Upper lobe of left lung (tissue), 6 donors: Measurements from ENCODE around the gene PLCB4. TPM values are rescaled to one million over a fixed set of nuclear protein-coding genes. Genes with fewer than 3 reads are reported as not detected.

ENCODE experiments used
- ATAC-seq, 2 donors: fragments of 200-7000 bp; cut with Tn5 transposase; one replicate each; pipeline ENCODE4 v1.9.1; 2022; ENCODE audit warnings: mild to moderate bottlenecking in 2 of 2, moderate library complexity in 2 of 2; ENCODE audit not compliant: low FRiP score in 2 of 2
- DNase-seq, 2 donors: peaks; one replicate each; pipeline ENCODE4 v3.0.0-alpha.2; 2019 to 2020
- H3K27ac ChIP-seq, 4 donors: fragments of 200-600 bp; sonication (generic); one replicate each; pipeline ENCODE4 v1.5.1; 2016 to 2019
- H3K27me3 ChIP-seq, 4 donors: fragments of 200-600 bp; sonication (generic); one replicate each; pipeline ENCODE4 v1.5.1; 2017 to 2019
- H3K36me3 ChIP-seq, 4 donors: fragments of 200-600 bp; sonication (generic); one replicate each; pipeline ENCODE4 v1.5.1; 2016 to 2019
- H3K4me1 ChIP-seq, 4 donors: fragments of 200-600 bp; sonication (generic); one replicate each; pipeline ENCODE4 v1.5.1; 2018 to 2019
- H3K4me3 ChIP-seq, 4 donors: fragments of 200-600 bp; sonication (generic); one replicate each; pipeline ENCODE4 v1.5.1; 2017 to 2019; ENCODE audit warnings: mild to moderate bottlenecking in 2 of 4, moderate library complexity in 1 of 4
- H3K9me3 ChIP-seq, 4 donors: fragments of 200-600 bp; sonication (generic); one replicate each; pipeline ENCODE4 v1.5.1; 2018 to 2019
- CTCF ChIP-seq, 6 experiments: fragments of 450-650 bp in 4 of 6; fragments of 200-600 bp in 2 of 6; sonication (generic) in 2 of 6; IDR thresholded peaks; one replicate each; pipeline ENCODE4 v1.5.1; 2016 to 2019; ENCODE audit warnings: antibody characterized with exemption in 6 of 6
- EP300 ChIP-seq, 4 donors: sonication (generic); formaldehyde crosslinking; IDR thresholded peaks; one replicate each; pipeline ENCODE4 v1.5.1; 2017; ENCODE audit warnings: antibody characterized with exemption in 4 of 4, control low read depth in 2 of 4
- POLR2A ChIP-seq, 4 donors: fragments of 450-650 bp; IDR thresholded peaks; one replicate each; pipeline ENCODE4 v1.5.1; 2016 to 2017; ENCODE audit warnings: antibody characterized with exemption in 4 of 4, mild to moderate bottlenecking in 2 of 4
- POLR2AphosphoS5 ChIP-seq, 2 donors: sonication (generic); formaldehyde crosslinking; IDR thresholded peaks; one replicate each; pipeline ENCODE4 v1.5.1; 2017; ENCODE audit warnings: antibody characterized with exemption in 2 of 2
- WGBS, 2 donors: methylation state at CpG; one replicate each; pipeline ENCODE4 v1.1.5; 2017 to 2018; 5-methylcytosine and 5-hydroxymethylcytosine counted together
- total RNA-seq, 6 donors: library from RNA; depleted of rRNA in 4 of 6; stranded (reverse); fragments of >200 nt in 4 of 6; gene quantifications; one replicate each; pipeline versions ENCODE4 v1.1.0 to v1.2.1, GENCODE V29; 2016 to 2021
- donor health status: DM: no; HTN: no; CAD: no; lungs with moderate emphysema.
- donor health status: DM: no; HTN: yes; CAD: no; lungs with severe emphysema.

PLCB4 gene
- total RNA-seq, 6 donors from 2014 or later = 5.7 to 15.2 (median 8.2) TPM

- WGBS, 2 donors = 91 to 95% methylated on average over 3 of the region's 3 CpGs
- H3K36me3 ChIP-seq = no peaks in the 10 kb centered on the region
- H3K27me3 ChIP-seq = peaks cover 0 to 14% (median 6%) of the 10 kb centered on the region in 4 donors
- ATAC-seq (no peak), DNase-seq (no peak)
- H3K9me3 ChIP-seq = no peaks in the 10 kb centered on the region
- no peak for TF ChIP-seq POLR2AphosphoS5 (IDR thresholded peaks at IDR 0.05)
- no peak for TF ChIP-seq CTCF (IDR thresholded peaks at IDR 0.05)
- TF ChIP-seq POLR2A (IDR thresholded peaks at IDR 0.05) = no peak
- TF ChIP-seq EP300 (IDR thresholded peaks at IDR 0.05) = no peak
- H3K27ac ChIP-seq = no peak overlapping the region
- no peak overlapping the region for H3K4me3 ChIP-seq
- peaks cover 0 to 19% (median 2%) of the 10 kb centered on the region in 4 donors for H3K4me1 ChIP-seq
These were observed 2.7 kb upstream of the PLCB4 start for GRCh38 chr20:9066191-9066590.

GRCh38 chr20:9068233-9068801 lies 570 bp upstream of the PLCB4 start:
- peak overlapping the region; percentile 60 to 83 (median 70) for H3K4me3 ChIP-seq
- WGBS, 2 donors = 2% methylated on average over 39 of the region's 57 CpGs; no CpG with 5 or more reads in 1 of the 2 donors
- H3K36me3 ChIP-seq = no peaks in the 10 kb centered on the region
- H3K9me3 ChIP-seq = no peaks in the 10 kb centered on the region
- DNase-seq = peak in 1 of 2 donors; percentile 84
- H3K4me1 ChIP-seq = peaks cover 0 to 19% (median 3%) of the 10 kb centered on the region in 4 donors
- peak in 1 of 6 experiments; percentile 11 for TF ChIP-seq CTCF (IDR thresholded peaks at IDR 0.05)
- no peak for TF ChIP-seq EP300 (IDR thresholded peaks at IDR 0.05)
- ATAC-seq = peak; percentile 11 to 65
- H3K27me3 ChIP-seq = peaks cover 0 to 14% (median 6%) of the 10 kb centered on the region in 4 donors
- H3K27ac ChIP-seq = peak overlapping the region; percentile 80 to 88 (median 84)

GRCh38 chr20:9070304-9070703 lies 1.4 kb downstream of the PLCB4 start:
- TF ChIP-seq EP300 (IDR thresholded peaks at IDR 0.05) (no peak), CTCF (IDR thresholded peaks at IDR 0.05) (no peak), POLR2AphosphoS5 (IDR thresholded peaks at IDR 0.05) (no peak), POLR2A (IDR thresholded peaks at IDR 0.05) (no peak)
- Histone ChIP-seq H3K27me3 (peaks cover 0 to 14% (median 6%) of the 10 kb centered on the region in 4 donors), H3K27ac (no peak overlapping the region), H3K9me3 (no peaks in the 10 kb centered on the region), H3K4me3 (peak overlapping the region in 1 of 4 donors; percentile 83), H3K36me3 (no peaks in the 10 kb centered on the region), H3K4me1 (peaks cover 0 to 19% (median 3%) of the 10 kb centered on the region in 4 donors)
- ATAC-seq (no peak), DNase-seq (no peak)
- 69 to 85% methylated on average over 3 of the region's 3 CpGs for WGBS, 2 donors

GRCh38 chr20:9071976-9072726 lies 3.3 kb downstream of the PLCB4 start:
- WGBS, 2 donors = 56 to 60% methylated on average over 2 of the region's 2 CpGs
- Histone ChIP-seq H3K4me3 (no peak overlapping the region), H3K27me3 (peaks cover 0 to 14% (median 6%) of the 10 kb centered on the region in 4 donors), H3K36me3 (no peaks in the 10 kb centered on the region), H3K27ac (peak overlapping the region in 1 of 4 donors; percentile 19), H3K9me3 (no peaks in the 10 kb centered on the region), H3K4me1 (peaks cover 0 to 19% (median 3%) of the 10 kb centered on the region in 4 donors)
- no peak for DNase-seq
- ATAC-seq = no peak
- TF ChIP-seq POLR2AphosphoS5 (IDR thresholded peaks at IDR 0.05) (no peak), POLR2A (IDR thresholded peaks at IDR 0.05) (no peak), EP300 (IDR thresholded peaks at IDR 0.05) (no peak)

GRCh38 chr20:9072861-9073500 lies 4.1 kb downstream of the PLCB4 start:
- Histone ChIP-seq H3K4me3 (no peak overlapping the region), H3K27ac (peak overlapping the region in 1 of 4 donors; percentile 19), H3K9me3 (no peaks in the 10 kb centered on the region), H3K27me3 (peaks cover 0 to 14% (median 6%) of the 10 kb centered on the region in 4 donors), H3K4me1 (peaks cover 0 to 13% (median 3%) of the 10 kb centered on the region in 4 donors), H3K36me3 (no peaks in the 10 kb centered on the region)
- WGBS, 2 donors = 41 to 53% methylated on average over 3 of the region's 3 CpGs
- TF ChIP-seq EP300 (IDR thresholded peaks at IDR 0.05) = no peak
- no peak for TF ChIP-seq POLR2AphosphoS5 (IDR thresholded peaks at IDR 0.05)
- no peak for TF ChIP-seq POLR2A (IDR thresholded peaks at IDR 0.05)
- no peak for TF ChIP-seq CTCF (IDR thresholded peaks at IDR 0.05)
- ATAC-seq (no peak), DNase-seq (no peak)
